HG02840 (cell line): Measurements from ENCODE around the gene NTN1.

Experiments used
- ATAC-seq: cut with Tn5 transposase; IDR thresholded peaks from one replicate; pipeline ENCODE4 v1.9.1; 2021; ENCODE audit warnings: mild to moderate bottlenecking, moderate library complexity, moderate number of reproducible peaks; ENCODE audit not compliant: unreplicated experiment, low FRiP score

NTN1 gene

DNA sequence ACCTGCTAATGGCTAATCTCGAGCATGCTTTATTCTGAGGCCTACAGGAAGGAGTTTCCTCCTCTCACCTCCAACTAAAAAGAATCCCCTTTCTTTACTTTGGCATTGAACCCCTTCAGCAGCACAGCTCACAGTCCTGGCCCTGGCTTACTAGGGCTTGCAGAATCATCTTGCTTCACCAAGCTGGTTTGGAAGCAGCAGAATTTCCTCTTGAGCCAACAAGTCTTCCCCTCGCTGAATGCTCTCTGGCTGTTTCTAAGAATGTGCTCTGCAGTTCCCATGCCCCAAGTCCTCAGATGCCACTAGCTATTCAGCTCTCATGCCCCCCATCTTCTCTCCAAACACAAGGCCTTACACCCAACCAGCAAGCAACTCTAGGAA lies 271.2 kb downstream of the NTN1 start:
- ATAC-seq: no peak
